GM12891 (cell line): ENCODE data around the gene STX3.

Source experiments
- POLR2A ChIP-seq: IDR thresholded peaks from 2 replicates; pipeline ENCODE4 v1.6.1; 2011; ENCODE audit warnings: low read depth, low read length, control low read depth
- POLR2AphosphoS5 ChIP-seq: IDR thresholded peaks from 2 replicates; pipeline ENCODE4 v1.6.1; 2011; ENCODE audit warnings: low read depth, low read length, control low read depth
- POU2F2 ChIP-seq: IDR thresholded peaks from 2 replicates; pipeline ENCODE4 v1.6.1; 2011; ENCODE audit warnings: low read depth, mild to moderate bottlenecking, control low read depth, low read length, moderate library complexity
- SPI1 ChIP-seq: IDR thresholded peaks from 2 replicates; pipeline ENCODE4 v1.6.1; 2011; ENCODE audit warnings: low read depth, low read length, control low read depth
- TAF1 ChIP-seq: IDR thresholded peaks from 2 replicates; pipeline ENCODE4 v1.6.1; 2011; ENCODE audit warnings: low read depth, low read length, control low read depth

DNA sequence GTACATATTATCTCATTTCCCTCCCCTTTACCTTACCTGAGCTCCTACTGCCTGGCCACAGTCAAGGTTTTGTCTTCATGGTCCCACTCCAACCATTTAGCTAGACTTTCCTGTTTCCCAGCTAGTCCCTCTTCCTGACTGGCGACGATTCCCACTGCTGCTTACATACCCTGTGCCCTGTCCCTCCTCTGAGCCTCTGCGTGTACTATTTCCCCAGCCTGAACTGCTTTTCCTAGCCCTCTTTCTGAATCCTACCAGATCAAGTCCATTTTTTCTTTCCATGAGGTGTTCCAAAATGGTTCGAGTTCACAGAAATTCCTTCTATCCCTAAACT lies 32.0 kb downstream of the STX3 start:
- no peak for TF ChIP-seq TAF1
- TF ChIP-seq POLR2AphosphoS5 = no peak
- TF ChIP-seq POLR2A = no peak
- TF ChIP-seq POU2F2 = no peak
- TF ChIP-seq SPI1 = no peak
